Stimulated activated CD4-positive, alpha-beta T cell treated with anti-CD3 and anti-CD28 coated beads, TNF-alpha, amount 100 ng/mL, for 24 hours (primary cell): ENCODE results near the gene ARVCF.
"Not testable (repeated sequence)": the region's sequence is repeated elsewhere in the genome, so short reads cannot be mapped to it uniquely, and the experiment has no call there.

Experiments used
- DNase-seq, 3 experiments: peaks; one replicate each; pipeline ENCODE4 v3.0.0-alpha.2; 2020; ENCODE audit warnings: low read depth in 3 of 3

ARVCF gene

GRCh38 chr22:19937616-19938473, 78.8 kb downstream of the ARVCF start:
- DNase-seq, result no peak

GRCh38 chr22:19936513-19936912, 80.1 kb downstream of the ARVCF start:
- no peak for DNase-seq

GRCh38 chr22:19935123-19935718, 81.4 kb downstream of the ARVCF start:
- not testable (repeated sequence) for DNase-seq

- DNase-seq, result no peak
Observed at GRCh38 chr22:19933341-19934241, 83.0 kb downstream of the ARVCF start.

GRCh38 chr22:19932367-19933206, 84.0 kb downstream of the ARVCF start:
- no peak for DNase-seq

- no peak for DNase-seq
Observed at GRCh38 chr22:19931514-19931913, 85.1 kb downstream of the ARVCF start.

GRCh38 chr22:19930551-19931486, 85.8 kb downstream of the ARVCF start:
- DNase-seq, result no peak

GRCh38 chr22:19929586-19930550, 86.8 kb downstream of the ARVCF start:
- DNase-seq, result no peak

- no peak for DNase-seq
Observed at GRCh38 chr22:19928207-19928606, 88.4 kb downstream of the ARVCF start.

- no peak for DNase-seq
Observed at GRCh38 chr22:19927696-19928095, 88.9 kb downstream of the ARVCF start.

GRCh38 chr22:19926028-19926427, 90.6 kb downstream of the ARVCF start:
- DNase-seq, result not testable (repeated sequence)

- no peak for DNase-seq
Observed at GRCh38 chr22:19923914-19924513, 92.6 kb downstream of the ARVCF start.

- no peak for DNase-seq
Observed at GRCh38 chr22:19921544-19922081, 95.0 kb downstream of the ARVCF start.
